Measurements from ENCODE around the gene CCL24.
"Not testable (repeated sequence)": the region's sequence is repeated elsewhere in the genome, so short reads cannot be mapped to it uniquely, and the experiment has no call there.

CCL24 gene

DNA sequence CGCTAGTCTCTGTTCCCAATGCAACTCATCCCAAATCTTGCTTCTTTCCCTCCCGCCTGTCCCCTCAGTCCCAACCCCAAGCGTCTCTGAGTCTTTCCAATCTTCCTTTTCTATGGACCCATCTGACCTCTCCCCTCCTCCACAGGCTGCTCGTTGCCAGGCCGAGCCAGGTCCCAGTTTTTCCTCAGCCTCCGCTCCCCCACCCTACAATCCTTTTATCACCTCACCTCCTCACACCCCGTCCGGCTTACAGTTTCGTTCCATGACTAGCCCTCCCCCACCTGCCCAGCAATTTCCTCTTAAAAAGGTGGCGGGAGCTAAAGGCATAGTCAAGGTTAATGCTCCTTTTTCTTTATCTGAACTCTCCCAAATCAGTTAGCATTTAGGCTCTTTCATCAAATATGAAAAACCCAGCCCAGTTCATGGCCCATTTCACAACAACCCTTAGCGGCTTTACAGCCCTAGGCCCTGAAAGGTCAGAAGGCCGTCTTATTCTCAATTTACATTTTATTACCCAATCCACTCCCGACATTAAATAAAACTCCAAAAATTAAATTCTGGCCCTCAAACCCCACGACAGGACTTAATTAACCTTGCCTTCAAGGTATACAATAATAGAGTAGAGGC is 32.8 kb downstream of the CCL24 start:
- not testable (repeated sequence) for DNase-seq (ENCODE audit: low spot score)

DNA sequence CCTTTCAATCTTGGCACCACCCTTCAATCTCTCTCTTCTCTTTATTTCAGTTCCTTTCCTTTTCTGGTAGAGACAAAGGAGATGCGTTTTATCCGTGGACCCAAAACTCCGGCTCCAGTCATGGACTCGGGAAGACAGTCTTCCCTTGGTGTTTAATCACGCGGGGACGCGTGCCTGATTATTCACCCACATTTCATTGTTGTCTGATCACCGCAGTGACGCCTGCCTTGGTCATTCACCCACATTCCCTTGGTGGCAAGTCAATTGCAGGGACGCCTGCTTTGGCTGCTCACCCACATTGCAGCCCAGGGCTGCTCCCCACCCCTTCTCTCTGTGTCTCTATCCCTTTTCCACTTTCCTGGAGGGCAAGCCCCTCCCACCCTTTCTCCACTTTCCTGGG is 34.1 kb downstream of the CCL24 start:
- not testable (repeated sequence) for DNase-seq (ENCODE audit: low spot score)

DNA sequence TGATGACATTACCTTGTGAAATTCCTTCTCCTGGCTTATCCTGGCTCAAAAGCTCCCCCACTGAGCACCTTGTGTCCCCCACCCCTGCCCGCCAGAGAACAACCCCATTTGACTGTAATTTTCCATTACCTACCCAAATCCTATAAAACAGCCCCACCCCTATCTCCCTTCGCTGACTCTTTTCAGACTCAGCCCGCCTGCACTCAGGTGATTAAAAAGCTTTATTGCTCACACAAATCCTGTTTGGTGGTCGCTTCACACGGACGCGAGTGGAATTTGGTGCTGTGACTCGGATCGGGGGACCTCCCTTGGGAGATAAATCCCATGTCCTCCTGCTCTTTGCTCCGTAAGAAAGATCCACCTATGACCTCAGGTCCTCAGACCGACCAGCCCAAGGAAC is 34.6 kb downstream of the CCL24 start:
- DNase-seq (ENCODE audit: low spot score), result not testable (repeated sequence)

DNA sequence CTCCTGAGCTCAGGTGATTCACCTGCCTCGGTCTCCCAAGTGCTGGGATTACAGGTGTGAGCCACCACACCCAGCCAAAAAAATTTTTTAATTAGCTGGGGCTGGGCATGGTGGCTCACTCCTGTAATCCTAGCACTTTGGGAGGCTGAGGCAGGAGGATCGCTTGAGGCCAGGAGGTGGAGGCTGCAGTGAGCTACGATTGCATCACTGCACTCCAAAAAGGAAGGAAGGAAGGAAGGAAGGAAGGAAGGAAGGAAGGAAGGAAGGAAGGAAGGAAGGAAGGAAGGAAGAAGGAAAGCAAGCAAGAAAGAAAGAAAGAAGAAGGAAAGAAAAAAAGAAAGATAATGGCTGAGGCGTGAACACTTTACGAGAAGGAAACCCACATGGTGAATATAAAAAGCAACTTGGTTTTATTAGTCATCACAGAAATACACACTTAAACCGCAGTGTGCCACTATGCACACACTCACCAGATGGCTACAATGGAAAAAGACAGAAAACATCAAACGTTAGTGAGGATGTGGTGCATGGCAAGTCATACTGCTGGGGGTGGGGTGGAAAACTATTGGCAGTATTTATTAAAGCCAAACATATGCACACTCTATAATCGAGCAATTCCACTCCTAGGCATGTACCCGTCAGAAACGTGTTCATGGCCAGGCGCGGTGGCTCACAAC is 37.2 kb downstream of the CCL24 start:
- DNase-seq (ENCODE audit: low spot score), result no peak

DNA sequence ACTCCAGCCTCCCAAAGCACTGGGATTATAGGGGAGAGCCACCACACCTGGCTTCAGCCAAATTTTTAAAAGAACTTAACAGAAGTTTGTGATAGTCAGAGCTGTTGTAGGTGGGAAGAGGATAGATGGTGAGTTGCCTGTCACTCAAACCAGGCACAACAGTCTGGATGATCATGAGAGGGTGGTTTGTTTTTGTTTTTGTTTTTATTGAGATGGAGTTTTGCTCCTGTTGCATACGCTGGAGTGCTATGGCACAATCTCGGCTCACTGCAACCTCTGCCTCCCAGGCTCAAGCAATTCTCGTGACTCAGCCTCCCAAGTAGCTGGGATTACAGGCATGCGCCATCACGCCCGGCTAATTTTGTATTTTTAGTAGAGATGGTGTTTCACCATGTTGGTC is 39.6 kb downstream of the CCL24 start:
- DNase-seq (ENCODE audit: low spot score), result not testable (repeated sequence)

DNA sequence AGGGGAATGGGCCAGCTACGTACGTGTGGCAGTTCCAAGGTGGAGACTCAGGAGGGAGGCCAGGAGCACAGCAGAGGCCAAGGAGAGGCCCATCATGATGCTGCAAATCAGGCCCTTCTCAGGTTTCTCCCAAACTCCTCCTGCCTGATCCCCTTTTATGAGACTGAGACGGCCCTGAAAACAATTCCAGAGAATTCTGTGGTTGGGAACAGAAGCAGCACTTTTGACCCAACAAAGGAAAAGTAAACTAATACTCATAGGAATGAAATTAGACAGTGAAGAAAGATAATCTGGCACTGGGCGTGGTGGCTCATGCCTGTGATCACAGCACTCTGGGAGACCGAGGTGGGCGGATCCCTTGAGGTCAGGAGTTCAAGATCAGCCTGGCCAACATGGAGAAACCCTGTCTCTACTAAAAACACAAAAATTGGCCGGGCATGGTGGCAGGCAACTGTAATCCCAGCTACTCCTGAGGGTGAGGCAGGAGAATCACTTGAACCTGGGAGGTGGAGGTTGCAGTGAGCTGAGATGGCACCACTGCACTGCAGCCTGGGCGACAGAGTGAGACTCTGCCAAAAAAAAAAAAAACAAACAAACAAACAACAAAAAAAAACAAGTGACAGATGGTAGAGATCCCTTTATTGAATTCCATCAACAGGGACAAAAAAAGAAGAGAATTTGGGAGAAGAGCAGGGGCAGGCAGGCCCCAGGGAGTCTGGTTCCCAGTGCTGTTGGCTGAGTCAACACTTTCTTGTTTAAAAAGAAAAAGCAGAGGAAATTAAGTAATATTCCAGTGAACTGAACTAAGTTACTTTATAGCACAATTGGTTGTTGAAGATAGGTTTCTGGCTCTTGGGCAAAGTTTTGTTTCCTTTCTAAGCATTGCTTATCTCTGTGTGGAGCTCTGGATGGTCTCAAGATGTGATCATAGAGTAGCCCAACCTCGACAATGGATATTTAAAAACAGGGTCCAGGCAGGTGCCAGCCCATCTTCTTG is 41.2 kb downstream of the CCL24 start, which contains the start of gene CCL26:
CCL26 (minus strand) TSS at position 131 of the 997 bp plus-strand sequence; CDS start at position 96, 35 bp downstream.
- no peak for DNase-seq (ENCODE audit: low spot score)

DNA sequence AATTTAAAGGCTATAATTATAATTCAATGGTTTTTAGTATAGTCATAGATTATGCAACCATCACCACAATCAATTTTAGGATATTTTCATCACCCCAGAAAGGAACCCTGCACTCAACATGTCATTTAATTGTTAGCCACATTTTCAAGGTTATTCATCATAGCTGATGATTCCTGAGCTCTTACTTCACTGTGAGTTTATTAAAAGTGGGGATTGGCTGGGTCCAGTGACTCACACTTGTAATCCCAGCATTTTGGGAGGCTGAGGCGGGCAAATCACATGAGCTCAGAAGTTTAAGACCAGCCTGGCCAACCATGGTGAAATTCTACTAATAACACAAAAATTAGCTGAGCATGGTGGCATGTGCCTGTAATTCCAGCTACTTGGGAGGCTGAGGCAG is 42.4 kb downstream of the CCL24 start:
- no peak for DNase-seq (ENCODE audit: low spot score)

DNA sequence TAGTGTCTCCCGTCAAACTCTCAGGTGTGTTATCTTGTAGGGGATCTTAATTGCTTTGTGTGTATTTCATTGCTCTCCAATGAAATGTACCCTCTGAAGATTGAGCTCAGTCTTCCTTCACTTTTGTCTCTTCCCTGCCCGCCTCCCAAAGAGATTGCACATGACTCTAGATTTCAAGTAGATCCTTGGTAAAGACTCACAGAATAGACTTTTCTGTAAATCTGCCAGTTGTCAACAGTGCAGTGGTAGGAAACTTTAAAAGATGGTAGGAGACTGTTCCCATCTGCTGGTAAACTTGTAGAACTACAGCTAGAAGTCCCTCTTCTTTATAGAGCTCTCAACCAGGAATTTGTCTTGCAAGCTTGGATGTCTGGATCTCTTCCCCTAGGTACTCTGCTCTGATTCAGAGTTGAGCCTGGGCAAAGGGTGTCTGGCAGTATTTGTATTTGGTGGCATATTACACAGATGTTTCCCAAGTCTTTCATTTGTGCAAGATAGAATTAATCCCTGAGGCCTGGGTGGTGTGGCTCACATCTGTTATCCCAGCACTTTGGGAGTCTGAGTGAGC is 51.2 kb downstream of the CCL24 start:
- no peak for DNase-seq (ENCODE audit: low spot score)

DNA sequence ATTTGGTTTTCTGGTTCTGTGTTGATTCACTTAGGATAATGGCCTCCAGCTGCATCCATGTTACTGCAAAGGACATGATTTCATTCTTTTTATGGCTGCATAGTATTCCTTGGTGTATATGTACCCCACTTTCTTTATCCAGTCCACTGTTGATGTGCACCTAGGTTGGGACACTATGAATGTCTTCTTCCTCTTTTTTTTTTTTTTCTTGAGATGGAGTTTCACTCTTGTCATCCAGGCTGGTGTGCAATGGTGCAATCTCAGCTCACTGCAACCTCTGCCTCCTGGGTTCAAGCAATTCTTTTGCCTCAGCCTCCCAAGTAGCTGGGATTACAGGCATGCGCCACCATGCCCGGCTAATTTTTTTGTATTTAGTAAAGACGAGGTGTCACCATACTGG is 51.8 kb downstream of the CCL24 start:
- DNase-seq (ENCODE audit: low spot score), result not testable (repeated sequence)

Data from ecto neural progenitor cell (in vitro differentiated cells).